ENCODE data around the gene LGR6. TPM values are rescaled to one million over a fixed set of nuclear protein-coding genes. Genes with fewer than 3 reads are reported as not detected.

LGR6 gene
- total and polyA plus RNA-seq, 2 experiments from 2014 or later = 0.66 to 0.89 TPM

DNA sequence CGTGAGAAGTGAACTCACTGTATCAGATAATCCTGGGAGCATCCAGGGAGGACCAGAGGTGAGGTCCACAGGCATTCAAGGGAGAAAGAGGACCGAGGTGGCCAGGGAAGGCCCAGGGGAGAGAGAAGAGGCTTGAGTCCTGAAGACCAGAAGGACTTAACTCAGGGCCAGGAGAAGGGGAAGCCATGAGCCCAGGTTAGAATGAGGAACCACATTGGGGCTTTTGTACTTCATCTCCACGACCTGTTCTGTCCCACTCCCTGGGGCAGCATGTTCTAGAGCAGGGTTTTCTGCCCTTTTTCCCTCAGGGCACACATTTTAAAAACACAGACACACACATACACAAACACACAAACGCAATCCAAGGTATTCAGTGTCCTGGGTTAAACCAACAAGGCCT is 8.4 kb downstream of the LGR6 start:
- Histone ChIP-seq H3K27me3 (ENCODE audit: insufficient read depth) (no peaks in the 10 kb centered on the region), H3K9me2 (ENCODE audit: insufficient read depth) (no peaks in the 10 kb centered on the region), H3K79me2 (replicated peaks; ENCODE audit: insufficient read depth) (no peaks in the 10 kb centered on the region), H3K4me1 (ENCODE audit: insufficient read depth) (peaks cover 4% of the 10 kb centered on the region; the same call in 1 of the 2 replicates), H3K4me3 (no peak overlapping the region), H2AFZ (no peak overlapping the region), H4K20me1 (replicated peaks; ENCODE audit: insufficient read depth) (no peaks in the 10 kb centered on the region), H3F3A (replicated peaks; ENCODE audit: low read depth) (no peaks in the 10 kb centered on the region), H3K4me2 (no peak overlapping the region), H3K27ac (ENCODE audit: low read depth) (no peak overlapping the region), H3K36me3 (ENCODE audit: insufficient read depth) (no peaks in the 10 kb centered on the region)
- Mint-ChIP-seq H3K4me1 (peaks cover 3% of the 10 kb centered on the region; the same call in 1 of the 3 replicates), H3K27me3 (ENCODE audit: insufficient read depth, low read depth, poor library complexity) (peaks cover 11% of the 10 kb centered on the region), H3K9me3 (no peaks in the 10 kb centered on the region), H3K27ac (no peak overlapping the region), H3K4me3 (no peak overlapping the region), H3K36me3 (ENCODE audit: low read depth) (no peaks in the 10 kb centered on the region)
- DNase-seq (ENCODE audit: low spot score) (no peak), ATAC-seq (no peak)
- TF ChIP-seq, protein P1, sequence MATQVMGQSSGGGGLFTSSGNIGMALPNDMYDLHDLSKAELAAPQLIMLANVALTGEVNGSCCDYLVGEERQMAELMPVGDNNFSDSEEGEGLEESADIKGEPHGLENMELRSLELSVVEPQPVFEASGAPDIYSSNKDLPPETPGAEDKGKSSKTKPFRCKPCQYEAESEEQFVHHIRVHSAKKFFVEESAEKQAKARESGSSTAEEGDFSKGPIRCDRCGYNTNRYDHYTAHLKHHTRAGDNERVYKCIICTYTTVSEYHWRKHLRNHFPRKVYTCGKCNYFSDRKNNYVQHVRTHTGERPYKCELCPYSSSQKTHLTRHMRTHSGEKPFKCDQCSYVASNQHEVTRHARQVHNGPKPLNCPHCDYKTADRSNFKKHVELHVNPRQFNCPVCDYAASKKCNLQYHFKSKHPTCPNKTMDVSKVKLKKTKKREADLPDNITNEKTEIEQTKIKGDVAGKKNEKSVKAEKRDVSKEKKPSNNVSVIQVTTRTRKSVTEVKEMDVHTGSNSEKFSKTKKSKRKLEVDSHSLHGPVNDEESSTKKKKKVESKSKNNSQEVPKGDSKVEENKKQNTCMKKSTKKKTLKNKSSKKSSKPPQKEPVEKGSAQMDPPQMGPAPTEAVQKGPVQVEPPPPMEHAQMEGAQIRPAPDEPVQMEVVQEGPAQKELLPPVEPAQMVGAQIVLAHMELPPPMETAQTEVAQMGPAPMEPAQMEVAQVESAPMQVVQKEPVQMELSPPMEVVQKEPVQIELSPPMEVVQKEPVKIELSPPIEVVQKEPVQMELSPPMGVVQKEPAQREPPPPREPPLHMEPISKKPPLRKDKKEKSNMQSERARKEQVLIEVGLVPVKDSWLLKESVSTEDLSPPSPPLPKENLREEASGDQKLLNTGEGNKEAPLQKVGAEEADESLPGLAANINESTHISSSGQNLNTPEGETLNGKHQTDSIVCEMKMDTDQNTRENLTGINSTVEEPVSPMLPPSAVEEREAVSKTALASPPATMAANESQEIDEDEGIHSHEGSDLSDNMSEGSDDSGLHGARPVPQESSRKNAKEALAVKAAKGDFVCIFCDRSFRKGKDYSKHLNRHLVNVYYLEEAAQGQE (IDR thresholded peaks at IDR 0.05; ENCODE audit: unreplicated experiment) = no peak
- TF ChIP-seq, protein P2, sequence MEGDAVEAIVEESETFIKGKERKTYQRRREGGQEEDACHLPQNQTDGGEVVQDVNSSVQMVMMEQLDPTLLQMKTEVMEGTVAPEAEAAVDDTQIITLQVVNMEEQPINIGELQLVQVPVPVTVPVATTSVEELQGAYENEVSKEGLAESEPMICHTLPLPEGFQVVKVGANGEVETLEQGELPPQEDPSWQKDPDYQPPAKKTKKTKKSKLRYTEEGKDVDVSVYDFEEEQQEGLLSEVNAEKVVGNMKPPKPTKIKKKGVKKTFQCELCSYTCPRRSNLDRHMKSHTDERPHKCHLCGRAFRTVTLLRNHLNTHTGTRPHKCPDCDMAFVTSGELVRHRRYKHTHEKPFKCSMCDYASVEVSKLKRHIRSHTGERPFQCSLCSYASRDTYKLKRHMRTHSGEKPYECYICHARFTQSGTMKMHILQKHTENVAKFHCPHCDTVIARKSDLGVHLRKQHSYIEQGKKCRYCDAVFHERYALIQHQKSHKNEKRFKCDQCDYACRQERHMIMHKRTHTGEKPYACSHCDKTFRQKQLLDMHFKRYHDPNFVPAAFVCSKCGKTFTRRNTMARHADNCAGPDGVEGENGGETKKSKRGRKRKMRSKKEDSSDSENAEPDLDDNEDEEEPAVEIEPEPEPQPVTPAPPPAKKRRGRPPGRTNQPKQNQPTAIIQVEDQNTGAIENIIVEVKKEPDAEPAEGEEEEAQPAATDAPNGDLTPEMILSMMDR (conservative IDR thresholded peaks at IDR 0.05; ENCODE audit: low read depth in 2 of 2) = no peak
- no peak for TF ChIP-seq ZNF114 (CRISPR knock-in tag; IDR thresholded peaks at IDR 0.05)
- TF ChIP-seq ZNF331 (CRISPR knock-in tag; IDR thresholded peaks at IDR 0.05; ENCODE audit: low read depth) = no peak
- TF ChIP-seq POLR2AphosphoS5 (IDR thresholded peaks at IDR 0.05; ENCODE audit: low read depth) = no peak

DNA sequence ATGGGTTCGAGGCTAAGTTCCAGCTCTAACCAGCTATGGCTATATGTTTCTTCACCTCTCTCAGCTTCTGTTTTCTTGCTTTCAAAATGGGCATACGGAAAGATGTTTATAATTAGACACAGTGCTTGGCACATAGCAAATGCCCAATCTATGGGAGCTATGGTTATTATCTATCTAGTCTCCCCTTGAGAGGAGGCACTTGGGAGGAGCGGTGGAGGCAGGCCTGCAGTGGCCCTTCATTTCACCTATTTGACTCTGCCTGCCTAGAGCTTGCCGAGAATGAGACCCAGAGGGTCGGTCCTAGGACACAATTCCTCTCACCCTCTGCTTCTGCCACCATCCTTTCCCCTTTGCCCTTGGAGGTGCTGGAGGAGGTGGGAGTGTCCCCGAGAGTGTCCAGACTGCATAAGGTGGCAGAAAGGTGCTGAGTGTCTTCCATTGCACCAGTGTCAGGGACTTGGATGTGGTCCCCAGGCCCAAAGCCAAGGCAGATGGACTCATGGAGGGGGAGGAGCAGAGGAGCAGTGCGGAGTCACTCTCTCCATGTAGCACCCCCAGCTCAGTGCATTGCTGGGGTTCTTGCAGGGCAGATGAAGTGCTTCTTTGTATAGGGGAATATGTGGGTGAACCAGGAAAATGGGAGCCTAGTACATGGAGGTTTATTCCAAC is 9.0 kb downstream of the LGR6 start:
- Mint-ChIP-seq H3K9me3 (no peaks in the 10 kb centered on the region), H3K36me3 (ENCODE audit: low read depth) (no peaks in the 10 kb centered on the region), H3K4me1 (peaks cover 3% of the 10 kb centered on the region; the same call in 1 of the 3 replicates), H3K4me3 (no peak overlapping the region), H3K27ac (no peak overlapping the region), H3K27me3 (ENCODE audit: insufficient read depth, low read depth, poor library complexity) (peaks cover 11% of the 10 kb centered on the region)
- DNase-seq (ENCODE audit: low spot score) (no peak), ATAC-seq (no peak)
- Histone ChIP-seq H3K27ac (ENCODE audit: low read depth) (no peak overlapping the region), H3K79me2 (replicated peaks; ENCODE audit: insufficient read depth) (no peaks in the 10 kb centered on the region), H4K20me1 (replicated peaks; ENCODE audit: insufficient read depth) (no peaks in the 10 kb centered on the region), H3K27me3 (ENCODE audit: insufficient read depth) (no peaks in the 10 kb centered on the region), H3K4me2 (no peak overlapping the region), H3K36me3 (ENCODE audit: insufficient read depth) (no peaks in the 10 kb centered on the region), H3F3A (replicated peaks; ENCODE audit: low read depth) (no peaks in the 10 kb centered on the region), H3K9me2 (ENCODE audit: insufficient read depth) (no peaks in the 10 kb centered on the region), H2AFZ (no peak overlapping the region), H3K4me3 (no peak overlapping the region), H3K4me1 (ENCODE audit: insufficient read depth) (peaks cover 4% of the 10 kb centered on the region; the same call in 1 of the 2 replicates)
- no peak for TF ChIP-seq STAT1 (IDR thresholded peaks at IDR 0.05; ENCODE audit: unreplicated experiment)
- TF ChIP-seq, protein P3, sequence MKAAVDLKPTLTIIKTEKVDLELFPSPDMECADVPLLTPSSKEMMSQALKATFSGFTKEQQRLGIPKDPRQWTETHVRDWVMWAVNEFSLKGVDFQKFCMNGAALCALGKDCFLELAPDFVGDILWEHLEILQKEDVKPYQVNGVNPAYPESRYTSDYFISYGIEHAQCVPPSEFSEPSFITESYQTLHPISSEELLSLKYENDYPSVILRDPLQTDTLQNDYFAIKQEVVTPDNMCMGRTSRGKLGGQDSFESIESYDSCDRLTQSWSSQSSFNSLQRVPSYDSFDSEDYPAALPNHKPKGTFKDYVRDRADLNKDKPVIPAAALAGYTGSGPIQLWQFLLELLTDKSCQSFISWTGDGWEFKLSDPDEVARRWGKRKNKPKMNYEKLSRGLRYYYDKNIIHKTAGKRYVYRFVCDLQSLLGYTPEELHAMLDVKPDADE (IDR thresholded peaks at IDR 0.05) = no peak
- TF ChIP-seq ZNF114 (CRISPR knock-in tag; IDR thresholded peaks at IDR 0.05) = no peak
- TF ChIP-seq, protein P4, sequence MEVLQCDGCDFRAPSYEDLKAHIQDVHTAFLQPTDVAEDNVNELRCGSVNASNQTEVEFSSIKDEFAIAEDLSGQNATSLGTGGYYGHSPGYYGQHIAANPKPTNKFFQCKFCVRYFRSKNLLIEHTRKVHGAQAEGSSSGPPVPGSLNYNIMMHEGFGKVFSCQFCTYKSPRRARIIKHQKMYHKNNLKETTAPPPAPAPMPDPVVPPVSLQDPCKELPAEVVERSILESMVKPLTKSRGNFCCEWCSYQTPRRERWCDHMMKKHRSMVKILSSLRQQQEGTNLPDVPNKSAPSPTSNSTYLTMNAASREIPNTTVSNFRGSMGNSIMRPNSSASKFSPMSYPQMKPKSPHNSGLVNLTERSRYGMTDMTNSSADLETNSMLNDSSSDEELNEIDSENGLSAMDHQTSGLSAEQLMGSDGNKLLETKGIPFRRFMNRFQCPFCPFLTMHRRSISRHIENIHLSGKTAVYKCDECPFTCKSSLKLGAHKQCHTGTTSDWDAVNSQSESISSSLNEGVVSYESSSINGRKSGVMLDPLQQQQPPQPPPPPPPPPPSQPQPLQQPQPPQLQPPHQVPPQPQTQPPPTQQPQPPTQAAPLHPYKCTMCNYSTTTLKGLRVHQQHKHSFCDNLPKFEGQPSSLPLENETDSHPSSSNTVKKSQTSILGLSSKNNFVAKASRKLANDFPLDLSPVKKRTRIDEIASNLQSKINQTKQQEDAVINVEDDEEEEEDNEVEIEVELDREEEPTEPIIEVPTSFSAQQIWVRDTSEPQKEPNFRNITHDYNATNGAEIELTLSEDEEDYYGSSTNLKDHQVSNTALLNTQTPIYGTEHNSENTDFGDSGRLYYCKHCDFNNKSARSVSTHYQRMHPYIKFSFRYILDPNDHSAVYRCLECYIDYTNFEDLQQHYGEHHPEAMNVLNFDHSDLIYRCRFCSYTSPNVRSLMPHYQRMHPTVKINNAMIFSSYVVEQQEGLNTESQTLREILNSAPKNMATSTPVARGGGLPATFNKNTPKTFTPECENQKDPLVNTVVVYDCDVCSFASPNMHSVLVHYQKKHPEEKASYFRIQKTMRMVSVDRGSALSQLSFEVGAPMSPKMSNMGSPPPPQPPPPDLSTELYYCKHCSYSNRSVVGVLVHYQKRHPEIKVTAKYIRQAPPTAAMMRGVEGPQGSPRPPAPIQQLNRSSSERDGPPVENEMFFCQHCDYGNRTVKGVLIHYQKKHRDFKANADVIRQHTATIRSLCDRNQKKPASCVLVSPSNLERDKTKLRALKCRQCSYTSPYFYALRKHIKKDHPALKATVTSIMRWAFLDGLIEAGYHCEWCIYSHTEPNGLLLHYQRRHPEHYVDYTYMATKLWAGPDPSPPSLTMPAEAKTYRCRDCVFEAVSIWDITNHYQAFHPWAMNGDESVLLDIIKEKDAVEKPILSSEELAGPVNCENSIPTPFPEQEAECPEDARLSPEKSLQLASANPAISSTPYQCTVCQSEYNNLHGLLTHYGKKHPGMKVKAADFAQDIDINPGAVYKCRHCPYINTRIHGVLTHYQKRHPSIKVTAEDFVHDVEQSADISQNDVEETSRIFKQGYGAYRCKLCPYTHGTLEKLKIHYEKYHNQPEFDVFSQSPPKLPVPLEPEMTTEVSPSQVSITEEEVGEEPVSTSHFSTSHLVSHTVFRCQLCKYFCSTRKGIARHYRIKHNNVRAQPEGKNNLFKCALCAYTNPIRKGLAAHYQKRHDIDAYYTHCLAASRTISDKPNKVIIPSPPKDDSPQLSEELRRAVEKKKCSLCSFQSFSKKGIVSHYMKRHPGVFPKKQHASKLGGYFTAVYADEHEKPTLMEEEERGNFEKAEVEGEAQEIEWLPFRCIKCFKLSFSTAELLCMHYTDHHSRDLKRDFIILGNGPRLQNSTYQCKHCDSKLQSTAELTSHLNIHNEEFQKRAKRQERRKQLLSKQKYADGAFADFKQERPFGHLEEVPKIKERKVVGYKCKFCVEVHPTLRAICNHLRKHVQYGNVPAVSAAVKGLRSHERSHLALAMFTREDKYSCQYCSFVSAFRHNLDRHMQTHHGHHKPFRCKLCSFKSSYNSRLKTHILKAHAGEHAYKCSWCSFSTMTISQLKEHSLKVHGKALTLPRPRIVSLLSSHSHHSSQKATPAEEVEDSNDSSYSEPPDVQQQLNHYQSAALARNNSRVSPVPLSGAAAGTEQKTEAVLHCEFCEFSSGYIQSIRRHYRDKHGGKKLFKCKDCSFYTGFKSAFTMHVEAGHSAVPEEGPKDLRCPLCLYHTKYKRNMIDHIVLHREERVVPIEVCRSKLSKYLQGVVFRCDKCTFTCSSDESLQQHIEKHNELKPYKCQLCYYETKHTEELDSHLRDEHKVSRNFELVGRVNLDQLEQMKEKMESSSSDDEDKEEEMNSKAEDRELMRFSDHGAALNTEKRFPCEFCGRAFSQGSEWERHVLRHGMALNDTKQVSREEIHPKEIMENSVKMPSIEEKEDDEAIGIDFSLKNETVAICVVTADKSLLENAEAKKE (CRISPR knock-in tag; IDR thresholded peaks at IDR 0.05) = no peak

Data from GM23338 (cell line).